PC-3 (cell line): ENCODE data around the gene EPHA2.

Experiments used
- EZH2 ChIP-seq: fragments of 300-600 bp; sonication (generic); IDR thresholded peaks from one replicate; pipeline ENCODE4 v1.6.1; 2017; ENCODE audit warnings: antibody characterized with exemption, mild to moderate bottlenecking, low read length; ENCODE audit not compliant: unreplicated experiment
- EZH2phosphoT487 ChIP-seq: fragments of 300-600 bp; sonication (generic); IDR thresholded peaks from 2 replicates; pipeline ENCODE4 v1.6.1; 2018; ENCODE audit warnings: mild to moderate bottlenecking, antibody characterized with exemption, low read length, borderline replicate concordance

GRCh38 chr1:16181887-16182719 lies 26.2 kb upstream of the EPHA2 start:
- TF ChIP-seq EZH2phosphoT487 = no peak
- no peak for TF ChIP-seq EZH2
